H9 (cell line): ENCODE measurements around the gene ZBED2. TPM values are rescaled to one million over a fixed set of nuclear protein-coding genes. Genes with fewer than 3 reads are reported as not detected.

Experiments
- DNase-seq: peaks from one replicate; pipeline ENCODE4 v3.0.0-alpha.2; 2017
- H2AFZ ChIP-seq: one replicate; pipeline ENCODE4 v1.6.1; 2013; ENCODE audit warnings: mild to moderate bottlenecking, low read length, control low read depth, moderate library complexity
- H2AK5ac ChIP-seq: 2 replicates; pipeline ENCODE4 v1.6.1; 2013; ENCODE audit warnings: low read length, control low read depth, mixed read lengths; ENCODE audit not compliant: insufficient read length
- H2BK120ac ChIP-seq: one replicate; pipeline ENCODE4 v1.6.1; 2013; ENCODE audit warnings: low read depth, mild to moderate bottlenecking, low read length, control low read depth, inconsistent platforms; ENCODE audit not compliant: poor library complexity, severe bottlenecking
- H2BK12ac ChIP-seq: 2 replicates; pipeline ENCODE4 v1.6.1; 2013; ENCODE audit warnings: low read length, control low read depth, mixed read lengths, low read depth; ENCODE audit not compliant: insufficient read length
- H2BK15ac ChIP-seq: 2 replicates; pipeline ENCODE4 v1.6.1; 2013; ENCODE audit warnings: low read depth, low read length, control low read depth
- H2BK20ac ChIP-seq: one replicate; pipeline ENCODE4 v1.6.1; 2013; ENCODE audit warnings: low read depth, mild to moderate bottlenecking, low read length, control low read depth, inconsistent platforms; ENCODE audit not compliant: poor library complexity, severe bottlenecking
- H2BK5ac ChIP-seq: 2 replicates; pipeline ENCODE4 v1.6.1; 2013; ENCODE audit warnings: low read length, control low read depth, mixed read lengths; ENCODE audit not compliant: insufficient read length
- H3K14ac ChIP-seq: 2 replicates; pipeline ENCODE4 v1.6.1; 2013; ENCODE audit warnings: low read length, control low read depth; ENCODE audit not compliant: insufficient read depth
- H3K18ac ChIP-seq: 2 replicates; pipeline ENCODE4 v1.6.1; 2013; ENCODE audit warnings: low read depth, mild to moderate bottlenecking, mixed read lengths, low read length, control low read depth; ENCODE audit not compliant: insufficient read length
- H3K23ac ChIP-seq: 2 replicates; pipeline ENCODE4 v1.6.1; 2013; ENCODE audit warnings: low read length, control low read depth, mixed read lengths, low read depth; ENCODE audit not compliant: insufficient read length
- H3K23me2 ChIP-seq: 2 replicates; pipeline ENCODE4 v1.6.1; 2013; ENCODE audit warnings: low read depth, mild to moderate bottlenecking, mixed read lengths, low read length, control low read depth; ENCODE audit not compliant: insufficient read length, poor library complexity, severe bottlenecking
- H3K27ac ChIP-seq: 2 replicates; pipeline ENCODE4 v1.5.1; 2013; ENCODE audit warnings: low read length, control low read depth, mixed read lengths, low read depth; ENCODE audit not compliant: insufficient read length
- H3K27me3 ChIP-seq: 2 replicates; pipeline ENCODE4 v1.6.1; 2013; ENCODE audit warnings: low read length, control low read depth, inconsistent platforms; ENCODE audit not compliant: insufficient read depth
- H3K4ac ChIP-seq: 2 replicates; pipeline ENCODE4 v1.6.1; 2013; ENCODE audit warnings: low read depth, mild to moderate bottlenecking, control low read depth, inconsistent platforms, low read length, moderate library complexity
- H3K4me1 ChIP-seq: 2 replicates; pipeline ENCODE4 v1.6.1; 2013; ENCODE audit warnings: low read length, control low read depth, inconsistent platforms; ENCODE audit not compliant: insufficient read depth
- H3K4me2 ChIP-seq: 2 replicates; pipeline ENCODE4 v1.6.1; 2013; ENCODE audit warnings: low read length, control low read depth, mixed read lengths; ENCODE audit not compliant: insufficient read length, insufficient read depth
- H3K56ac ChIP-seq: 2 replicates; pipeline ENCODE4 v1.6.1; 2013; ENCODE audit warnings: low read depth, mild to moderate bottlenecking, mixed read lengths, low read length, control low read depth; ENCODE audit not compliant: insufficient read length
- H3K79me1 ChIP-seq: 2 replicates; pipeline ENCODE4 v1.6.1; 2013; ENCODE audit warnings: low read depth, mild to moderate bottlenecking, moderate library complexity, low read length, control low read depth, inconsistent platforms; ENCODE audit not compliant: insufficient read depth, poor library complexity, severe bottlenecking
- H3K79me2 ChIP-seq: 2 replicates; pipeline ENCODE4 v1.6.1; 2013; ENCODE audit warnings: low read length, control low read depth, inconsistent platforms; ENCODE audit not compliant: insufficient read depth
- H3K9ac ChIP-seq: 2 replicates; pipeline ENCODE4 v1.6.1; 2013; ENCODE audit warnings: low read length, control low read depth, mixed read lengths; ENCODE audit not compliant: insufficient read length; ENCODE audit errors: extremely low read depth
- H3K9me3 ChIP-seq: one replicate; pipeline ENCODE4 v1.6.1; 2013; ENCODE audit warnings: low read depth, low read length, inconsistent platforms; ENCODE audit not compliant: control insufficient read depth
- H3T11ph ChIP-seq: one replicate; pipeline ENCODE4 v1.6.1; 2013; ENCODE audit warnings: mild to moderate bottlenecking, low read length, control low read depth, inconsistent platforms
- H4K20me1 ChIP-seq: one replicate; pipeline ENCODE4 v1.6.1; 2013; ENCODE audit not compliant: control insufficient read depth, insufficient read length, insufficient read depth
- H4K5ac ChIP-seq: 2 replicates; pipeline ENCODE4 v1.6.1; 2013; ENCODE audit warnings: low read depth, mild to moderate bottlenecking, mixed read lengths, low read length, control low read depth; ENCODE audit not compliant: insufficient read length
- H4K8ac ChIP-seq: replicated peaks from 2 replicates; pipeline ENCODE4 v1.6.1; 2013; ENCODE audit warnings: low read length, control low read depth, mixed read lengths, low read depth; ENCODE audit not compliant: insufficient read length
- H4K91ac ChIP-seq: 2 replicates; pipeline ENCODE4 v1.6.1; 2013; ENCODE audit warnings: low read depth, mild to moderate bottlenecking, moderate library complexity, mixed read lengths, low read length, control low read depth; ENCODE audit not compliant: insufficient read length
- H3K27ac Mint-ChIP-seq, 3 experiments: 2 replicates in 2 of 3; 3 replicates in 1 of 3; pipeline ENCODE4 v1.8.0; 2020 to 2021; ENCODE audit warnings: mixed read lengths in 3 of 3, mild to moderate bottlenecking in 1 of 3, moderate library complexity in 1 of 3
- H3K27me3 Mint-ChIP-seq: 2 replicates; pipeline ENCODE4 v1.8.0; 2021; ENCODE audit warnings: low read depth, mild to moderate bottlenecking, moderate library complexity, mixed read lengths
- H3K36me3 Mint-ChIP-seq, 3 experiments: 2 replicates in 2 of 3; 3 replicates in 1 of 3; pipeline ENCODE4 v1.8.0; 2020 to 2021; ENCODE audit warnings: low read depth in 3 of 3, mixed read lengths in 3 of 3; ENCODE audit not compliant: insufficient read depth in 1 of 3
- H3K4me1 Mint-ChIP-seq, 2 experiments: 2 replicates each; pipeline ENCODE4 v1.8.0; 2020; ENCODE audit warnings: mixed read lengths in 2 of 2
- H3K4me3 Mint-ChIP-seq, 2 experiments: 2 replicates in 1 of 2; 3 replicates in 1 of 2; pipeline ENCODE4 v1.8.0; 2020 to 2021; ENCODE audit warnings: mild to moderate bottlenecking in 2 of 2, mixed read lengths in 2 of 2, moderate library complexity in 1 of 2
- H3K9me3 Mint-ChIP-seq, 2 experiments: 2 replicates in 1 of 2; 3 replicates in 1 of 2; pipeline ENCODE4 v1.8.0; 2020; ENCODE audit warnings: mild to moderate bottlenecking in 2 of 2, mixed read lengths in 2 of 2, moderate library complexity in 1 of 2
- CTCF ChIP-seq: fragments of 200-600 bp; sonication (generic); conservative IDR thresholded peaks from 3 replicates; pipeline ENCODE4 v1.8.0; 2021; ENCODE audit warnings: antibody characterized with exemption, mild to moderate bottlenecking
- WGBS: extraction: QIAGEN DNeasy Blood & Tissue Kit; methylation state at CpG from one replicate; pipeline ENCODE4 v1.1.7; 2013; ENCODE audit warnings: missing lambda C conversion rate, low lambda C conversion rate, mixed read lengths; ENCODE audit not compliant: insufficient read length; ENCODE audit errors: extremely low coverage; 5-methylcytosine and 5-hydroxymethylcytosine counted together
- total RNA-seq: library from RNA; stranded (reverse); gene quantifications from 2 replicates; pipeline ENCODE4 v1.2.1, GENCODE V29; 2021

ZBED2 gene
- total RNA-seq, 1 experiment from 2014 or later = not detected

GRCh38 chr3:111605493-111605892, 10.3 kb upstream of the ZBED2 start:
- Histone ChIP-seq H2BK20ac (no peak overlapping the region), H3K4me1 (no peaks in the 10 kb centered on the region), H3K4me2 (no peak overlapping the region), H3K79me2 (no peaks in the 10 kb centered on the region), H3K9me3 (no peaks in the 10 kb centered on the region), H3T11ph (no peak overlapping the region), H3K14ac (no peak overlapping the region), H4K5ac (no peak overlapping the region), H2BK12ac (no peak overlapping the region), H3K56ac (no peak overlapping the region), H3K79me1 (no peaks in the 10 kb centered on the region), H2AK5ac (no peak overlapping the region), H3K23ac (no peak overlapping the region), H3K27me3 (no peaks in the 10 kb centered on the region), H2BK5ac (no peak overlapping the region), H4K20me1 (no peaks in the 10 kb centered on the region), H3K4ac (no peak overlapping the region), H3K18ac (no peak overlapping the region), H3K27ac (no peak overlapping the region), H2AFZ (no peak overlapping the region), H2BK15ac (no peak overlapping the region), H4K8ac (no peak overlapping the region), H3K23me2 (no peaks in the 10 kb centered on the region), H2BK120ac (no peak overlapping the region), H4K91ac (no peak overlapping the region), H3K9ac (no peak overlapping the region)
- WGBS = no CpG with 5 or more reads among the region's 2 CpGs
- no peak for TF ChIP-seq CTCF
- Mint-ChIP-seq H3K4me3 (no peak overlapping the region), H3K27ac (no peak overlapping the region), H3K27me3 (peaks cover 2% of the 10 kb centered on the region), H3K36me3 (no peaks in the 10 kb centered on the region), H3K4me1 (peaks cover 0 to 3% of the 10 kb centered on the region in 2 experiments; a peak in 1 of 4 replicates), H3K9me3 (no peaks in the 10 kb centered on the region)
- no peak for DNase-seq
